Sigmoid colon (tissue), 3 donors: Measurements from ENCODE around the gene KIF3C.

ENCODE experiments used
- POLR2A ChIP-seq, 2 donors: fragments of 450-650 bp; IDR thresholded peaks; one replicate each; pipeline ENCODE4 v1.6.1; 2016; ENCODE audit warnings: antibody characterized with exemption in 2 of 2, mild to moderate bottlenecking in 2 of 2, moderate library complexity in 2 of 2
- TF ChIP-seq, protein P1 (sequence below), 4 experiments: fragments of 450-650 bp in 3 of 4; fragments of 200-600 bp in 1 of 4; IDR thresholded peaks; one replicate each; pipeline ENCODE4 v1.5.1; 2016 to 2019; ENCODE audit warnings: antibody characterized with exemption in 4 of 4, mild to moderate bottlenecking in 3 of 4, moderate library complexity in 2 of 4

DNA sequence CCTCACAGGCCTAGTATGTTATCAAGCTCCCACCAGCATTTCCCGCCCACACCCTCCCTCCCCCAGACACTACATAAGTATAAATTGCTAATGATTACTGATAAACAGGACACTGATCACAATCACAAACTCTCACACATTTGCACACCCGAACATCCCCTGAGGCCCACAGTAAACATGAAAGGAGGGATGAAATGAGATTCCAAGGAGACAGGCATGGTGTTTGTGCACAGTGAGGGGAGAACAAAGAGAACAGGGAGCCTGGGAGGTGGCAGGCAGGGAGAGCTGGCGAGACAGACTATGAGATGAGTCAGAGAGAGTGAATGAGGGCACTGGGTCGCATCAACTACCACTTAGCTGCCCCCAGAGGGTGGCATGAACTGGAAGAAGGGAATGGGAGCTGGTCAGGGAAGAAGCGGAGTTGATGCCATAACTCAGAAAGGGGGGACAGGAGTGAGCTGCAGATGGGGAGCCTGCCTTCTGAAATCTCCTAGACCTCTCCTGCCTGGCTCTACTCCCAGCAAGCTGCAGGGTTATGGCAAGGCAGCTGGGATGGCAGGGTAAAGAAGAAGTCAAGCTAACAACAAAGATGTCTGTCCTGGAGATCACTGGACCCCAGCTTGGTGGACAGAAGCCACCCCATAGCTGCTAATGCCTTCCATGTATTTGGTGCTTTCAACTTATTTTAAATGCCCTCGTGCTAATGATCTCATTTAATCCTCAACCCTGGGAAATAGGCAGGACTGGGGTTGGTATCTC lies 5.1 kb downstream of the KIF3C start:
- TF ChIP-seq, protein P1, sequence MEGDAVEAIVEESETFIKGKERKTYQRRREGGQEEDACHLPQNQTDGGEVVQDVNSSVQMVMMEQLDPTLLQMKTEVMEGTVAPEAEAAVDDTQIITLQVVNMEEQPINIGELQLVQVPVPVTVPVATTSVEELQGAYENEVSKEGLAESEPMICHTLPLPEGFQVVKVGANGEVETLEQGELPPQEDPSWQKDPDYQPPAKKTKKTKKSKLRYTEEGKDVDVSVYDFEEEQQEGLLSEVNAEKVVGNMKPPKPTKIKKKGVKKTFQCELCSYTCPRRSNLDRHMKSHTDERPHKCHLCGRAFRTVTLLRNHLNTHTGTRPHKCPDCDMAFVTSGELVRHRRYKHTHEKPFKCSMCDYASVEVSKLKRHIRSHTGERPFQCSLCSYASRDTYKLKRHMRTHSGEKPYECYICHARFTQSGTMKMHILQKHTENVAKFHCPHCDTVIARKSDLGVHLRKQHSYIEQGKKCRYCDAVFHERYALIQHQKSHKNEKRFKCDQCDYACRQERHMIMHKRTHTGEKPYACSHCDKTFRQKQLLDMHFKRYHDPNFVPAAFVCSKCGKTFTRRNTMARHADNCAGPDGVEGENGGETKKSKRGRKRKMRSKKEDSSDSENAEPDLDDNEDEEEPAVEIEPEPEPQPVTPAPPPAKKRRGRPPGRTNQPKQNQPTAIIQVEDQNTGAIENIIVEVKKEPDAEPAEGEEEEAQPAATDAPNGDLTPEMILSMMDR (IDR thresholded peaks at IDR 0.05), result no peak
- TF ChIP-seq POLR2A (IDR thresholded peaks at IDR 0.05), result no peak
